GM23338 (cell line): ENCODE measurements around the gene TPGS1. TPM values are rescaled to one million over a fixed set of nuclear protein-coding genes. Genes with fewer than 3 reads are reported as not detected.

ENCODE experiments used
- ATAC-seq: fragments of 200-7000 bp; cut with Tn5 transposase; 3 replicates; pipeline ENCODE4 v1.9.1; 2020
- DNase-seq: peaks from one replicate; pipeline ENCODE4 v3.0.0-alpha.2; 2015; ENCODE audit warnings: low spot score
- H2AFZ ChIP-seq: fragments of 200-600 bp; sonication (generic); 2 replicates; pipeline ENCODE4 v1.8.0; 2016; ENCODE audit warnings: antibody characterized with exemption, mild to moderate bottlenecking, moderate library complexity
- H3F3A ChIP-seq: fragments of 200-600 bp; sonication (generic); replicated peaks from 2 replicates; pipeline ENCODE4 v1.8.0; 2017; ENCODE audit warnings: antibody characterized with exemption, mixed run types, low read depth
- H3K27ac ChIP-seq: fragments of 200-600 bp; sonication (generic); 2 replicates; pipeline ENCODE4 v1.6.1; 2016; ENCODE audit warnings: low read depth
- H3K27me3 ChIP-seq: fragments of 200-600 bp; sonication (generic); 2 replicates; pipeline ENCODE4 v1.8.0; 2016; ENCODE audit warnings: mild to moderate bottlenecking, mixed run types, moderate library complexity; ENCODE audit not compliant: insufficient read depth
- H3K36me3 ChIP-seq: fragments of 200-600 bp; sonication (generic); 2 replicates; pipeline ENCODE4 v1.8.0; 2016; ENCODE audit warnings: mild to moderate bottlenecking; ENCODE audit not compliant: insufficient read depth
- H3K4me1 ChIP-seq: fragments of 200-600 bp; sonication (generic); 2 replicates; pipeline ENCODE4 v1.8.0; 2016; ENCODE audit warnings: mild to moderate bottlenecking, moderate library complexity; ENCODE audit not compliant: insufficient read depth
- H3K4me2 ChIP-seq: fragments of 200-600 bp; sonication (generic); 2 replicates; pipeline ENCODE4 v1.7.1; 2017; ENCODE audit warnings: mixed run types
- H3K4me3 ChIP-seq: fragments of 200-600 bp; sonication (generic); 2 replicates; pipeline ENCODE4 v1.6.1; 2016; ENCODE audit warnings: mixed run types
- H3K79me2 ChIP-seq: fragments of 200-600 bp; sonication (generic); replicated peaks from 2 replicates; pipeline ENCODE4 v1.8.0; 2017; ENCODE audit warnings: mild to moderate bottlenecking; ENCODE audit not compliant: insufficient read depth
- H3K9me2 ChIP-seq: fragments of 200-600 bp; sonication (generic); 2 replicates; pipeline ENCODE4 v1.8.0; 2017; ENCODE audit not compliant: insufficient read depth
- H4K20me1 ChIP-seq: fragments of 200-600 bp; sonication (generic); replicated peaks from 2 replicates; pipeline ENCODE4 v1.8.0; 2017; ENCODE audit warnings: mild to moderate bottlenecking; ENCODE audit not compliant: insufficient read depth
- H3K27ac Mint-ChIP-seq: 2 replicates; pipeline ENCODE4 v1.8.0; 2020; ENCODE audit warnings: inconsistent platforms, mild to moderate bottlenecking, moderate library complexity, mixed read lengths
- H3K27me3 Mint-ChIP-seq: 3 replicates; pipeline ENCODE4 v1.8.0; 2022; ENCODE audit warnings: low read depth, mild to moderate bottlenecking, moderate library complexity, mixed read lengths, inconsistent platforms; ENCODE audit not compliant: insufficient read depth, poor library complexity
- H3K36me3 Mint-ChIP-seq: 3 replicates; pipeline ENCODE4 v1.8.0; 2021; ENCODE audit warnings: low read depth, mild to moderate bottlenecking, inconsistent platforms, moderate library complexity, mixed read lengths
- H3K4me1 Mint-ChIP-seq: 3 replicates; pipeline ENCODE4 v1.8.0; 2020; ENCODE audit warnings: mild to moderate bottlenecking, inconsistent platforms, mixed read lengths
- H3K4me3 Mint-ChIP-seq: 3 replicates; pipeline ENCODE4 v1.8.0; 2021; ENCODE audit warnings: moderate library complexity, mild to moderate bottlenecking, inconsistent platforms, mixed read lengths
- H3K9me3 Mint-ChIP-seq: 3 replicates; pipeline ENCODE4 v1.8.0; 2020; ENCODE audit warnings: moderate library complexity, mild to moderate bottlenecking, inconsistent platforms, mixed read lengths
- CREB1 ChIP-seq: fragments of 250-450 bp; sonication (Bioruptor Pico); IDR thresholded peaks from 2 replicates; pipeline ENCODE4 v1.5.0; 2020; ENCODE audit warnings: low read depth, mild to moderate bottlenecking, moderate library complexity
- JUNB ChIP-seq: IDR thresholded peaks from one replicate; pipeline ENCODE4 v1.6.1; 2016; ENCODE audit warnings: antibody characterized with exemption; ENCODE audit not compliant: unreplicated experiment
- ZNF331 ChIP-seq: fragments of 250-450 bp; sonication (Bioruptor Pico); IDR thresholded peaks from 2 replicates; pipeline ENCODE4 v1.5.0; 2020; ENCODE audit warnings: low read depth, mild to moderate bottlenecking, moderate library complexity
- ZNF462 ChIP-seq: fragments of 250-450 bp; sonication (Bioruptor Pico); IDR thresholded peaks from 2 replicates; pipeline ENCODE4 v1.5.0; 2020; ENCODE audit warnings: mild to moderate bottlenecking, moderate library complexity
- polyA plus RNA-seq: library from polyadenylated mRNA; unstranded; fragments of >200 nt; fragmentation: Nextera tagmentation; extraction: Ambion mirVana; gene quantifications from 2 replicates; pipeline ENCODE4 v1.2.1, GENCODE V29; 2016
- total RNA-seq: library from RNA; depleted of rRNA; stranded (reverse); fragments of >200 nt; shearing (Covaris generic); gene quantifications from 2 replicates; pipeline ENCODE4 v1.2.3, GENCODE V29; 2014
- TF ChIP-seq, protein P1 (sequence below), 2 experiments: fragments of 200-600 bp in 1 of 2; sonication (generic) in 1 of 2; conservative IDR thresholded peaks; 2 replicates each; pipeline versions ENCODE4 v1.5.1 to v1.6.1; 2016 to 2017; ENCODE audit warnings: antibody characterized with exemption in 2 of 2, low read depth in 2 of 2, mild to moderate bottlenecking in 2 of 2, moderate library complexity in 1 of 2

The TPGS1 gene
- total and polyA plus RNA-seq, 2 experiments from 2014 or later, result 11.9 to 38.4 TPM

DNA sequence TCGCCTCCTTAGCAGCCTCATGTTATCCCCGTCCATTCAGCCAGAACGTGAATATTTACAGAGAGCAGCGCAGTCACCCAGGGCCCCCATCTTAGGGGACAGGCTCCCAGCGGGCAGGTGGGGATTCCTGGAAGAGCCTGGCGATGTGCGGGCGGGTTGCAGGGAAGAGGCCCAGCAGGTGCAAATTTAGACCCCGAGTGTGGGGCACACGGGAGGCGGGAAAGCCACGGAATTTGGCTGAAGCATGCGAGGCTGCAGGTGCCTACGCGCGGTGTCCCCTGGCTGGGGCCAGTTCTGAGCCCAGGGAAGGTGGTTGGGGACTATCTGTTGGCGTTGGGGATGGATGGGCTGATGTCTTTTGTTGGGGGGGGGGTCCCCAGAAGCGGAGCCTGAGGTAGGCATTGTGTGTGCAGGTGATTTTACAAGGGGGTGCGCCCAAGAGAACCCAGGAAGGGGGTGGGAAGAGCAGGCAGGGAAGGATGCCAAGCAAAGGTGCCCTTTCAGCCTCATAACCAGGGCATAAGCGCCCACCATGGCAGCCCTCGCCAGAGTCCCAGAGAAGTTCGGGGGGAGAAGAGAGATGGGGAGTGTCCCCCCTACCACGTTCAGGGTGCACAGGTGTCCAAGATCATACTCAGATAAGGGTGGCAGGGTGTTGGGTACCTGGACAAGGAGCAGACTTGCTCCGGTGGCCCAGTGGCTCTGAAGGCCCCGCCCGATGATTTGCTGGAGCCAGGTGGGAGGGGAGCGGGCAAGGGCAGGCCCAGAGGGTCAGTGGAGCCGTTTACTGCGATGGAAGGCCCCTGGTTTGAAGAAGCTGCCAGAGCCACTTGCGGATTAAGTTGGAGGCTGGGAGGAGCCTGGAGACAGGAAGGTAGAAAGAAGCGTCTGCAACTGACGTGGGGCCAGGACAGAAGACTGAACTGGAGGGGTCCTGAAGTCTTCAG, 1.2 kb downstream of the TPGS1 start:
- Histone ChIP-seq H4K20me1 (no peaks in the 10 kb centered on the region), H2AFZ (no peak overlapping the region), H3K79me2 (no peaks in the 10 kb centered on the region), H3K27ac (no peak overlapping the region), H3K4me3 (peak overlapping the region; percentile 81), H3K4me1 (peaks cover 13% of the 10 kb centered on the region; the same call in 1 of the 2 replicates), H3F3A (peaks cover 21% of the 10 kb centered on the region; the same call in 1 of the 2 replicates), H3K27me3 (no peaks in the 10 kb centered on the region), H3K4me2 (peak overlapping the region; percentile 98), H3K36me3 (no peaks in the 10 kb centered on the region; the same call in 1 of the 2 replicates), H3K9me2 (no peaks in the 10 kb centered on the region)
- Mint-ChIP-seq H3K36me3 (peaks cover 21% of the 10 kb centered on the region), H3K9me3 (peaks cover 11% of the 10 kb centered on the region), H3K4me3 (peak overlapping the region; percentile 85), H3K27me3 (peaks cover 23% of the 10 kb centered on the region), H3K27ac (no peak overlapping the region), H3K4me1 (peaks cover 20% of the 10 kb centered on the region)
- no peak for DNase-seq
- TF ChIP-seq, protein P1, sequence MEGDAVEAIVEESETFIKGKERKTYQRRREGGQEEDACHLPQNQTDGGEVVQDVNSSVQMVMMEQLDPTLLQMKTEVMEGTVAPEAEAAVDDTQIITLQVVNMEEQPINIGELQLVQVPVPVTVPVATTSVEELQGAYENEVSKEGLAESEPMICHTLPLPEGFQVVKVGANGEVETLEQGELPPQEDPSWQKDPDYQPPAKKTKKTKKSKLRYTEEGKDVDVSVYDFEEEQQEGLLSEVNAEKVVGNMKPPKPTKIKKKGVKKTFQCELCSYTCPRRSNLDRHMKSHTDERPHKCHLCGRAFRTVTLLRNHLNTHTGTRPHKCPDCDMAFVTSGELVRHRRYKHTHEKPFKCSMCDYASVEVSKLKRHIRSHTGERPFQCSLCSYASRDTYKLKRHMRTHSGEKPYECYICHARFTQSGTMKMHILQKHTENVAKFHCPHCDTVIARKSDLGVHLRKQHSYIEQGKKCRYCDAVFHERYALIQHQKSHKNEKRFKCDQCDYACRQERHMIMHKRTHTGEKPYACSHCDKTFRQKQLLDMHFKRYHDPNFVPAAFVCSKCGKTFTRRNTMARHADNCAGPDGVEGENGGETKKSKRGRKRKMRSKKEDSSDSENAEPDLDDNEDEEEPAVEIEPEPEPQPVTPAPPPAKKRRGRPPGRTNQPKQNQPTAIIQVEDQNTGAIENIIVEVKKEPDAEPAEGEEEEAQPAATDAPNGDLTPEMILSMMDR (conservative IDR thresholded peaks at IDR 0.05; ENCODE audit: low read depth in 2 of 2), result no peak
- no peak for TF ChIP-seq ZNF331 (CRISPR knock-in tag)
- ATAC-seq, result no peak

DNA sequence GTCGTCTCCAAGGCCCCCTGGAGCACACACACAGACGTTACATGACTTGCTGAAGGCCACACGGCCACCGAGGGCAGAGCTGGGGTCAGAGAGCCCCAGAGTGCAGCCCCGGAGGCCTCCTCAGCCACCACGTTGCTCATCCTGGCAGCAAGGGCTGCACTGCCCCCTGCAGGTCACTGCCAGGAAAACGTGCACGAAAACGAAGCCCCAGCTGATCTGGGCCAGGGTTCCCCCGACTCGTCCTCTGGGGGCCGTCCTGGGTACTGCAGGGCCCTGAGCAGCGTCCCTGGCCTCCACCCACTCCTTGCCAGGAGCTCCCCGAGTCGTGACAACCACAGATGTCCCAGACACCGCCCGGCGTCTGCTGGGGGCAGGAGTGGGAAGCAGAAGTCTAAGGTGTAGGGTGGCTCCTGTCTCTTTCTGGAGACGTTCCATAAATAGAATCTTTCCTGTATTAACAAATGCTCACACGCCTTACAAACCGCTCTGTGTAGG, 3.4 kb downstream of the TPGS1 start:
- DNase-seq, result peak; percentile 94
- H3K4me1 ChIP-seq, result peaks cover 11% of the 10 kb centered on the region; the same call in 1 of the 2 replicates
- H3K4me3 ChIP-seq, result peak overlapping the region; percentile 26; the same call in 1 of the 2 replicates
- no peak overlapping the region for H3K27ac Mint-ChIP-seq
- no peaks in the 10 kb centered on the region for H3K9me2 ChIP-seq
- peaks cover 30% of the 10 kb centered on the region for H3K36me3 Mint-ChIP-seq
- H3K36me3 ChIP-seq, result no peaks in the 10 kb centered on the region; the same call in 1 of the 2 replicates
- peak; percentile 64 for TF ChIP-seq CREB1 (CRISPR knock-in tag)
- TF ChIP-seq, protein P1 (conservative IDR thresholded peaks at IDR 0.05; ENCODE audit: low read depth in 2 of 2), result peak; percentile 93 to 98
- TF ChIP-seq JUNB, result no peak
- 0 out of 2 replicates have a peak, but pooled peaks have one; percentile 17 for TF ChIP-seq ZNF462
- ATAC-seq, result peak; percentile 47
- no peaks in the 10 kb centered on the region for H3K27me3 ChIP-seq
- H2AFZ ChIP-seq, result no peak overlapping the region
- peak overlapping the region; percentile 71 for H3K4me2 ChIP-seq
- H3K9me3 Mint-ChIP-seq, result peaks cover 9% of the 10 kb centered on the region
- H3K4me1 Mint-ChIP-seq, result peaks cover 18% of the 10 kb centered on the region
- peaks cover 21% of the 10 kb centered on the region; the same call in 1 of the 2 replicates for H3F3A ChIP-seq
- no peaks in the 10 kb centered on the region for H3K79me2 ChIP-seq
- peaks cover 32% of the 10 kb centered on the region for H3K27me3 Mint-ChIP-seq
- H4K20me1 ChIP-seq, result no peaks in the 10 kb centered on the region
- H3K27ac ChIP-seq, result no peak overlapping the region
- peak overlapping the region; percentile 63 for H3K4me3 Mint-ChIP-seq
